ENCODE results near the gene ANKS1A.

ANKS1A gene

DNA sequence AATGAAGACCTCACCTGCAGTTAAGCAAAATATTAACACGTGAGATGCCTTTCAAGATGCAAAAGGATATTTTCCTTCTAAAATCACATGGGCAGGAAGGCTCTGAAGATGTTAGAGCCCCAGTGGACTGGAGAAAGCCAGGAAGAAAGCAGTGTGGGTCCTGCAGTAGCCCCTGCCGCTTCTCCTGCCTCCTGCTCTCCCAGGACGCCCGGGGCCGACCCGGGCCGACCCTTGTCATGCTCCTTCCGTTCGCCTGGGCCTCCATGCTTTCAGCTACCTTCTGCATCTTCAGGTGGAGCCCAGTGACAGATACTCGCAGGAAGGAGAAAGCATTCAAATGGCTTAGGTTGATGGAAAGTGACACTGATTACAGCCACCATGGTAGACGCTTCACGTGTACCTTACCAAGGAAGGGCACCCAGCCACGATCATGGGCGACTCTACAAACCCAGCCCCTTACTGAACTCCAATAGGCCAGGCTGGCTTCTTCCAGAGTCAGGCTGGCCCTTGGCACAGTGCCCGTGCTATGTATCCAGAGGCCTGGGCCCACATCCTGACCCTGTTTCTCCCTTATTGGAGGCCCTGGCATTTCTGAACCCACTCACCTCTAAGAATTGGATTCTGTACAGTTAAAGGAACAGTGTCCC lies 183.1 kb downstream of the ANKS1A start:
- H3K9me3 ChIP-seq (ENCODE audit: insufficient read depth, low read depth, low read length), result no peaks in the 10 kb centered on the region
- H3K36me3 ChIP-seq (ENCODE audit: insufficient read depth, low read length), result no peaks in the 10 kb centered on the region
- no peak overlapping the region for H2AFZ ChIP-seq (ENCODE audit: low read length)
- no peaks in the 10 kb centered on the region for H3K79me2 ChIP-seq (ENCODE audit: insufficient read depth, low read length)
- no peak overlapping the region for H3K4me3 ChIP-seq (ENCODE audit: low read length, poor library complexity, severe bottlenecking)
- no peaks in the 10 kb centered on the region for H3K27me3 ChIP-seq (ENCODE audit: insufficient read depth, low read length, poor library complexity, severe bottlenecking)
- H4K20me1 ChIP-seq (ENCODE audit: insufficient read depth, low read length, poor library complexity, severe bottlenecking), result no peaks in the 10 kb centered on the region
- H3K9me2 ChIP-seq (replicated peaks; ENCODE audit: low read depth, low read length), result no peaks in the 10 kb centered on the region
- no peak for TF ChIP-seq EZH2phosphoT487 (IDR thresholded peaks at IDR 0.05; ENCODE audit: borderline replicate concordance)
- TF ChIP-seq, protein P1, sequence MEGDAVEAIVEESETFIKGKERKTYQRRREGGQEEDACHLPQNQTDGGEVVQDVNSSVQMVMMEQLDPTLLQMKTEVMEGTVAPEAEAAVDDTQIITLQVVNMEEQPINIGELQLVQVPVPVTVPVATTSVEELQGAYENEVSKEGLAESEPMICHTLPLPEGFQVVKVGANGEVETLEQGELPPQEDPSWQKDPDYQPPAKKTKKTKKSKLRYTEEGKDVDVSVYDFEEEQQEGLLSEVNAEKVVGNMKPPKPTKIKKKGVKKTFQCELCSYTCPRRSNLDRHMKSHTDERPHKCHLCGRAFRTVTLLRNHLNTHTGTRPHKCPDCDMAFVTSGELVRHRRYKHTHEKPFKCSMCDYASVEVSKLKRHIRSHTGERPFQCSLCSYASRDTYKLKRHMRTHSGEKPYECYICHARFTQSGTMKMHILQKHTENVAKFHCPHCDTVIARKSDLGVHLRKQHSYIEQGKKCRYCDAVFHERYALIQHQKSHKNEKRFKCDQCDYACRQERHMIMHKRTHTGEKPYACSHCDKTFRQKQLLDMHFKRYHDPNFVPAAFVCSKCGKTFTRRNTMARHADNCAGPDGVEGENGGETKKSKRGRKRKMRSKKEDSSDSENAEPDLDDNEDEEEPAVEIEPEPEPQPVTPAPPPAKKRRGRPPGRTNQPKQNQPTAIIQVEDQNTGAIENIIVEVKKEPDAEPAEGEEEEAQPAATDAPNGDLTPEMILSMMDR (conservative IDR thresholded peaks at IDR 0.05; ENCODE audit: low read length), result no peak
- H3K4me1 ChIP-seq (ENCODE audit: insufficient read depth, low read length, poor library complexity, severe bottlenecking), result no peaks in the 10 kb centered on the region
- no peaks in the 10 kb centered on the region for H3F3A ChIP-seq (ENCODE audit: low read depth)
- no peak overlapping the region for H3K4me2 ChIP-seq (ENCODE audit: low read depth, low read length, poor library complexity, severe bottlenecking)
- H3K9ac ChIP-seq (ENCODE audit: low read depth, low read length, poor library complexity, severe bottlenecking), result no peak overlapping the region

DNA sequence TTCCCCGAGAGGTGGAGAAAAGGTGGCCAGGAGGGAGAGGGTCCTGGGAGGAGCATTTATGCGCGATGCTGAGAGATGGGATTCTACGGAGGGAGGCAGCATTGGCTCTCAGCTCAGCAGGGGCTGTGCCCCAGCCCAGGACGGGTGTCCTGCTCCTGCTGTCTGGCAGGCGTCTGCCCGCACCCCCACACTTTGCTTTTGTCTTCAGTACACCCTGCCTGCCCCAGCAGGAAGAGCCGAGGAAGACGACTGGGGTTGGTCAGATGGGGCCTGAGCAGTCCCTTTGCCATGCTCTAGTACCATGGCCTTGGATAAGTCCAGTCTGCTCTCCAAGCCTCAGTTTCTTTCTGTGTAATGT lies 183.6 kb downstream of the ANKS1A start:
- Histone ChIP-seq H3K27me3 (ENCODE audit: insufficient read depth, low read length, poor library complexity, severe bottlenecking) (no peaks in the 10 kb centered on the region), H3K79me2 (ENCODE audit: insufficient read depth, low read length) (no peaks in the 10 kb centered on the region), H3K36me3 (ENCODE audit: insufficient read depth, low read length) (no peaks in the 10 kb centered on the region), H2AFZ (ENCODE audit: low read length) (no peak overlapping the region), H3K9ac (ENCODE audit: low read depth, low read length, poor library complexity, severe bottlenecking) (no peak overlapping the region), H4K20me1 (ENCODE audit: insufficient read depth, low read length, poor library complexity, severe bottlenecking) (no peaks in the 10 kb centered on the region), H3K9me3 (ENCODE audit: insufficient read depth, low read depth, low read length) (no peaks in the 10 kb centered on the region), H3K9me2 (replicated peaks; ENCODE audit: low read depth, low read length) (no peaks in the 10 kb centered on the region), H3K4me1 (ENCODE audit: insufficient read depth, low read length, poor library complexity, severe bottlenecking) (no peaks in the 10 kb centered on the region), H3K4me2 (ENCODE audit: low read depth, low read length, poor library complexity, severe bottlenecking) (no peak overlapping the region), H3K4me3 (ENCODE audit: low read length, poor library complexity, severe bottlenecking) (no peak overlapping the region), H3F3A (ENCODE audit: low read depth) (no peaks in the 10 kb centered on the region)
- TF ChIP-seq EZH2phosphoT487 (IDR thresholded peaks at IDR 0.05; ENCODE audit: borderline replicate concordance), result no peak
- TF ChIP-seq, protein P1 (conservative IDR thresholded peaks at IDR 0.05; ENCODE audit: low read length), result no peak

DNA sequence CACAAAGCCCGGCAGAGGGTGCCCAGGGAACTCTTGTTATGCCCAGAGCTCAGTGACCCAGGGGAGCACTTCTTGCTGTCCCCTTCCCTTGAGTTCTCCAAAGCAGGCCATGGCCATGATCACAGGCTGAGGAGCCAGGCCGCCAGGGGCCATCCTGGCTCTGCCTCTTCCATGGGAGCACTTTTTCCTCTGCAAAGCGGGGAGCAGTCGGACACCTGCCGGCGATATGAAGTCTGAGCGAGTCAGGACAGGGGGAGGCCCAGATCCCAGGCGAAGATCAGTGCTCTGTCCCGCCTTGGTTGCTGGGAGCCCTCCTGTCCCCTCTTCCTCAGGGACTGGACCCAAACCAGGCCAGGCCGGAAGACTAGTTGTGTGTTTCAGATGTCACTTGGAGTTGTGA lies 184.2 kb downstream of the ANKS1A start:
- Histone ChIP-seq H3K9me2 (replicated peaks; ENCODE audit: low read depth, low read length) (no peaks in the 10 kb centered on the region), H3F3A (ENCODE audit: low read depth) (no peaks in the 10 kb centered on the region), H3K4me2 (ENCODE audit: low read depth, low read length, poor library complexity, severe bottlenecking) (no peak overlapping the region), H3K4me3 (ENCODE audit: low read length, poor library complexity, severe bottlenecking) (no peak overlapping the region), H3K9ac (ENCODE audit: low read depth, low read length, poor library complexity, severe bottlenecking) (no peak overlapping the region), H3K4me1 (ENCODE audit: insufficient read depth, low read length, poor library complexity, severe bottlenecking) (no peaks in the 10 kb centered on the region), H2AFZ (ENCODE audit: low read length) (no peak overlapping the region), H3K27me3 (ENCODE audit: insufficient read depth, low read length, poor library complexity, severe bottlenecking) (no peaks in the 10 kb centered on the region), H4K20me1 (ENCODE audit: insufficient read depth, low read length, poor library complexity, severe bottlenecking) (no peaks in the 10 kb centered on the region), H3K36me3 (ENCODE audit: insufficient read depth, low read length) (no peaks in the 10 kb centered on the region), H3K79me2 (ENCODE audit: insufficient read depth, low read length) (no peaks in the 10 kb centered on the region), H3K9me3 (ENCODE audit: insufficient read depth, low read depth, low read length) (no peaks in the 10 kb centered on the region)
- TF ChIP-seq, protein P1 (conservative IDR thresholded peaks at IDR 0.05; ENCODE audit: low read length), result no peak
- TF ChIP-seq EZH2phosphoT487 (IDR thresholded peaks at IDR 0.05; ENCODE audit: borderline replicate concordance), result no peak

Data from Loucy (cell line).